Right lobe of liver (tissue), 6 donors: Measurements from ENCODE around the gene LDLRAP1. TPM values are rescaled to one million over a fixed set of nuclear protein-coding genes. Genes with fewer than 3 reads are reported as not detected.

Experiments
- ATAC-seq, 4 donors: fragments of 200-7000 bp; cut with Tn5 transposase; one replicate each; pipeline ENCODE4 v1.9.1; 2020; ENCODE audit warnings: mild to moderate bottlenecking in 4 of 4, moderate library complexity in 4 of 4
- DNase-seq, 3 donors: peaks; one replicate each; pipeline ENCODE4 v3.0.0-alpha.2; 2020
- H3K27ac ChIP-seq, 3 donors: fragments of 200-600 bp; one replicate each; pipeline ENCODE4 v1.8.0; 2022
- H3K27me3 ChIP-seq, 2 donors: fragments of 200-600 bp; one replicate each; pipeline ENCODE4 v1.8.0; 2022
- H3K36me3 ChIP-seq, 4 donors: fragments of 200-600 bp; sonication (generic) in 1 of 4; one replicate each; pipeline versions ENCODE4 v1.5.1 to v1.8.0; 2017 to 2022; ENCODE audit warnings: control low read depth in 1 of 4
- H3K4me1 ChIP-seq, 4 donors: fragments of 200-600 bp; sonication (generic) in 1 of 4; one replicate each; pipeline versions ENCODE4 v1.5.1 to v1.8.0; 2017 to 2022; ENCODE audit warnings: control low read depth in 1 of 4
- H3K4me3 ChIP-seq, 3 donors: fragments of 200-600 bp; one replicate each; pipeline ENCODE4 v1.8.0; 2022
- H3K9me3 ChIP-seq, 4 donors: fragments of 200-600 bp; sonication (generic) in 1 of 4; one replicate each; pipeline versions ENCODE4 v1.5.1 to v1.8.0; 2017 to 2022; ENCODE audit warnings: control low read depth in 1 of 4
- CTCF ChIP-seq, 4 donors: fragments of 200-600 bp in 3 of 4; fragments of 450-650 bp in 1 of 4; IDR thresholded peaks; one replicate each; pipeline versions ENCODE4 v1.5.1 to v1.8.0; 2016 to 2022; ENCODE audit warnings: antibody characterized with exemption in 4 of 4, mild to moderate bottlenecking in 2 of 4
- POLR2A ChIP-seq: fragments of 450-650 bp; IDR thresholded peaks from one replicate; pipeline ENCODE4 v1.6.1; 2017; ENCODE audit warnings: antibody characterized with exemption, mild to moderate bottlenecking
- WGBS: methylation state at CpG from one replicate; pipeline ENCODE4 v1.1.6; 2018; ENCODE audit warnings: low coverage, low lambda C conversion rate; ENCODE audit not compliant: insufficient coverage; ENCODE audit errors: missing lambda C conversion rate; 5-methylcytosine and 5-hydroxymethylcytosine counted together
- intact Hi-C, 2 donors: fragments of 100-400 bp; cut with DNase I; formaldehyde crosslinking; loops; one replicate each; pipeline versions ENCODE4 v1.11.2 to v1.14.1; 2022
- total RNA-seq, 6 experiments: library from RNA; depleted of rRNA in 2 of 6; stranded (reverse); fragments of >200 nt in 2 of 6; fragmentation: NEBNext Ultra II Directional in 3 of 6; extraction: Animal tissue kit (Norgen Biotek cat#: 25700) in 3 of 6; gene quantifications; one replicate each; pipeline versions ENCODE4 v1.1.0 to v1.2.4, GENCODE V29; 2016 to 2023
- donor health status: DM: no; HTN: yes; CAD: no.
- donor health status: DM: no; HTN: no; CAD: no.
- donor health status: DM: no; HTN: no; CAD: no.
- donor health status: DM: no; HTN: yes; CAD: no.
- donor health status: DM: no; HTN: yes; CAD: no.

The LDLRAP1 gene
- total RNA-seq, 6 experiments from 2014 or later: 15.3 to 24.3 (median 16.7) TPM

DNA sequence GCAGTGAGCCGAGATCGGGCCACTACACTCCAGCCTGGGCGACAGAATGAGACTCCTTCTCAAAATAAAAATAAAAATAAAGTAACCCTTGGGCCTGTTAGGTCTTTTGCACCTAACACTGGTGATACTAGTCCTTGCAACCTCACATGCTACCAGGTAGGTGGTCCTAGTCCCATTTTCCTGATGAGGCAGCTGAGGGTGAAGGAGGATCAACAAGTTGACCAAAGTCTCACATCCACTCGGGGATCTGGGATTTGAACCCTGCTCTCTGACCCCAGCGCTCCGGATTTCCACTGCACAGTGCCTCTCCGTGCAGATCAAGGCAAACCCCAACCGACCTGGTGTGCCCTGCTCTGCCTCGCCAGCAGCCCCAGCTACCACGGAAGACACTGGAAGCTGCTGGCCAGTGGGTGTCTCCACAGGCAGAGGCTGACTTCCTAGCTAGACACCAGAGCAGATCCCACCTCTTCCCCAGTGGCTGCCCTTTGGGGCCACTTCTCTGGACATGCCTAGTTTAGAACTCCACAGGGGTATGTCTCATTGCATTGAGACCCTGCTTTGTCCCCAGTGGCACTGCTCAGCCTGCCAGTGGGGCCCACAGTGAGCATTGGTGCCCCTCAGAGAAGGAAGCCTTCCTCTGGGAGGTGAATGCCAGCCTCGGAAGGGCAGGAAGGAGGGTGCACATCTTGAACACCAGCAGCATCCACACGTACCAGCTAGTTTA lies 27.6 kb downstream of the LDLRAP1 start:
- Histone ChIP-seq H3K27ac (peak overlapping the region in 1 of 3 donors; percentile 62), H3K4me3 (no peak overlapping the region), H3K27me3 (no peaks in the 10 kb centered on the region), H3K4me1 (peaks cover 2 to 48% (median 22%) of the 10 kb centered on the region in 4 donors), H3K36me3 (no peaks in the 10 kb centered on the region), H3K9me3 (no peaks in the 10 kb centered on the region)
- no peak for TF ChIP-seq POLR2A
- TF ChIP-seq CTCF (IDR thresholded peaks at IDR 0.05): no peak
- no peak for ATAC-seq
- no peak for DNase-seq
- WGBS: 50% methylated on average over 2 of the region's 12 CpGs
- intact Hi-C loops: no loop called here

DNA sequence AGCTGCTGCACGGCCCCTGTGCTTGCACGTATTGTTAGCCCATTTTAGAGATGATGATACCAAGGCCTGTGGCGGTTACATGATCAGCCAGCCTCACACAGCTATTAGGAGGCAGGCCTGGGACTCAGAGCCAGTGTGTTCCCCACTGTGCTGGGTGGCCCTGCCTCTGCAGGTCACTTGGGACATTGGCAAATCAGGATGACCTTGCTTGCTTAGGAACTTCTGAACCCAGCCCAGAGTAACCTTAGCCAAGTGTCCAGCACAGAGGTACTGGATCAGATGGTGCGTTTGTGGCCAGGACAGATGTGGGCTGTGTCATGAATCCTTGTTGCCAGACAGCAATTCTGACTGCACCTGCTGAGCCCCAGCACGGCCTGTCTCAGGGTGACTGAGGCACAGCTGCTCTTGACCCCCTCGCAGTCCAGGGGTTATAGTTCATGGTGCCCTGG lies 28.1 kb downstream of the LDLRAP1 start:
- H3K9me3 ChIP-seq: no peaks in the 10 kb centered on the region
- TF ChIP-seq POLR2A (no peak), CTCF (IDR thresholded peaks at IDR 0.05) (no peak)
- no peaks in the 10 kb centered on the region for H3K36me3 ChIP-seq
- no peaks in the 10 kb centered on the region for H3K27me3 ChIP-seq
- 37% methylated on average over 4 of the region's 6 CpGs for WGBS
- ATAC-seq (peak; percentile 37 to 72 (median 66)), DNase-seq (peak in 2 of 3 donors; percentile 77 to 87)
- peak overlapping the region in 1 of 3 donors; percentile 62 for H3K27ac ChIP-seq
- H3K4me3 ChIP-seq: no peak overlapping the region
- intact Hi-C loops: no loop called here
- H3K4me1 ChIP-seq: peaks cover 2 to 45% (median 21%) of the 10 kb centered on the region in 4 donors

DNA sequence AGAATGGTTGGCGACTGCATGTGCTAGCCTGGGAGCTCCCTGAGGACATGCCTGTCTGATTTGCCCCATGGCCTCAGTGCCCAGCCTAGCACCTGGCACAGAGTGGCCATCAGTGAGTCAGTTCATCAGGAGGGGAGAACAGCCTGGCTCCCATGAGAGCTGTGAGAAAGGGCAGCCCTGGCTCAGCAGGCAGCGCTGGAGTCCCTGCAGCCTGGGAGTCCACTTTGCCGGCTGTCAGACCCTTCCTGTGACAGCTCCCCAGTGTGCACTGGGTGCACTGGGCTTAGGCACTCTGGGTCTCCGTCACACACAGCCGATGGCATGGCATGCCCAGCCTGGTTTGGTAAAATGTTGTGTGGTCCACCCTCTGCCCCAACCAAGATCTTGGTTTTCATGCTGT lies 28.7 kb downstream of the LDLRAP1 start:
- H3K9me3 ChIP-seq: no peaks in the 10 kb centered on the region
- WGBS: no CpG with 5 or more reads among the region's 5 CpGs
- peaks cover 2 to 45% (median 19%) of the 10 kb centered on the region in 4 donors for H3K4me1 ChIP-seq
- ATAC-seq: peak in 2 of 4 donors; percentile 2
- no peaks in the 10 kb centered on the region for H3K36me3 ChIP-seq
- intact Hi-C loops: no loop called here
- H3K27ac ChIP-seq: peak overlapping the region in 1 of 3 donors; percentile 62
- no peak overlapping the region for H3K4me3 ChIP-seq
- no peaks in the 10 kb centered on the region for H3K27me3 ChIP-seq
- TF ChIP-seq CTCF (IDR thresholded peaks at IDR 0.05): no peak
- no peak for DNase-seq

- H3K4me3 ChIP-seq: peak overlapping the region in 2 of 3 donors; percentile 19 to 37
- DNase-seq: peak in 1 of 3 donors; percentile 52
- H3K27me3 ChIP-seq: no peaks in the 10 kb centered on the region
- peak; percentile 41 to 68 (median 52) for ATAC-seq
- TF ChIP-seq POLR2A (no peak), CTCF (IDR thresholded peaks at IDR 0.05) (peak; percentile 60 to 66 (median 62))
- no peaks in the 10 kb centered on the region for H3K36me3 ChIP-seq
- H3K4me1 ChIP-seq: peaks cover under 1 to 39% (median 17%) of the 10 kb centered on the region in 4 donors
- peak overlapping the region in 1 of 3 donors; percentile 70 for H3K27ac ChIP-seq
- H3K9me3 ChIP-seq: no peaks in the 10 kb centered on the region
- 24% methylated on average over 14 of the region's 18 CpGs for WGBS
- intact Hi-C loops: no loop called here
Observed at GRCh38 chr1:25572708-25573590, 29.5 kb downstream of the LDLRAP1 start.
